ENCODE measurements around the gene CALY. TPM values are rescaled to one million over a fixed set of nuclear protein-coding genes. Genes with fewer than 3 reads are reported as not detected.

CALY gene
- total RNA-seq, 1 experiment from 2014 or later = 0.47 TPM

GRCh38 chr10:133329491-133330202 lies 7.0 kb downstream of the CALY start (continued):
- TF ChIP-seq REST (IDR thresholded peaks at IDR 0.05; ENCODE audit: low read depth) = no peak
- TF ChIP-seq CBX3 (IDR thresholded peaks at IDR 0.05; ENCODE audit: low read depth) = no peak
- no peak for TF ChIP-seq POLR2A (IDR thresholded peaks at IDR 0.05; ENCODE audit: borderline replicate concordance, extremely low read depth, insufficient read depth, insufficient read length)
- no peak for TF ChIP-seq ZFX (IDR thresholded peaks at IDR 0.05)
- TF ChIP-seq ATF3 (IDR thresholded peaks at IDR 0.05) = no peak
- no peak for TF ChIP-seq ZNF274 (IDR thresholded peaks at IDR 0.05; ENCODE audit: low read depth, low read length)

GRCh38 chr10:133328358-133329343 lies 8.0 kb downstream of the CALY start:
- DNase-seq (ENCODE audit: low read depth, low spot score) = no peak
- Histone ChIP-seq H3K4me1 (ENCODE audit: control insufficient read depth in 1 of 2, insufficient read depth in 2 of 2, low read length in 2 of 2) (peaks cover 3 to 20% of the 10 kb centered on the region in 2 experiments), H3K9ac (ENCODE audit: low read length) (no peak overlapping the region), H4K20me1 (ENCODE audit: insufficient read depth) (no peaks in the 10 kb centered on the region), H2AFZ (ENCODE audit: low read depth, low read length, poor library complexity, severe bottlenecking) (no peak overlapping the region), H3K4me3 (replicated peaks in 1 of 2; ENCODE audit: low read depth in 1 of 2, low read length in 2 of 2) (no peak overlapping the region), H3K79me2 (ENCODE audit: insufficient read depth, low read length) (no peaks in the 10 kb centered on the region), H3K27me3 (ENCODE audit: insufficient read depth, low read length) (no peaks in the 10 kb centered on the region), H3K4me2 (ENCODE audit: low read length) (peak overlapping the region; percentile 61; the same call in 1 of the 2 replicates), H3K27ac (ENCODE audit: low read depth, low read length) (no peak overlapping the region), H3K36me3 (ENCODE audit: control insufficient read depth in 1 of 2, insufficient read depth in 2 of 2, low read length in 2 of 2) (no peaks in the 10 kb centered on the region), H3K9me3 (ENCODE audit: control insufficient read depth in 1 of 2, insufficient read depth in 1 of 2, low read depth in 1 of 2, low read length in 2 of 2) (no peaks in the 10 kb centered on the region), H3K9me2 (ENCODE audit: insufficient read depth) (no peaks in the 10 kb centered on the region)
- TF ChIP-seq SIN3A (IDR thresholded peaks at IDR 0.05; ENCODE audit: low read depth) = no peak
- TF ChIP-seq SRF (IDR thresholded peaks at IDR 0.05; ENCODE audit: low read depth) = no peak
- TF ChIP-seq POLR2A (IDR thresholded peaks at IDR 0.05; ENCODE audit: borderline replicate concordance, extremely low read depth, insufficient read depth, insufficient read length) = no peak
- TF ChIP-seq JUND (IDR thresholded peaks at IDR 0.05) = no peak
- TF ChIP-seq ZNF274 (IDR thresholded peaks at IDR 0.05; ENCODE audit: low read depth, low read length) = no peak
- TF ChIP-seq RAD21 (IDR thresholded peaks at IDR 0.05; ENCODE audit: low read depth) = no peak
- no peak for TF ChIP-seq EZH2 (IDR thresholded peaks at IDR 0.05)
- TF ChIP-seq ZBTB33 (IDR thresholded peaks at IDR 0.05; ENCODE audit: extremely low read depth, insufficient replicate concordance, low read length) = no peak
- no peak for TF ChIP-seq CTCF (IDR thresholded peaks at IDR 0.05 in 2 of 3, conservative IDR thresholded peaks at IDR 0.05 in 1 of 3; ENCODE audit: borderline replicate concordance in 1 of 3, insufficient read depth in 1 of 3, low read depth in 2 of 3, low read length in 2 of 3)
- POLR2A ChIA-PET = interaction anchor here (0.7 kb wide), 1 partner anchor 22 kb away, joined by 3 read pairs; no protein-coding TSS in a partner anchor
- RAD21 ChIA-PET (ENCODE audit: low non-redundant PET in 1 of 2, low total read pairs in 2 of 2, uncharacterized antibody in 2 of 2, unreplicated experiment in 2 of 2) = interaction anchor here in 1 of 2 experiments (0.6 kb wide), 1 partner anchor 110 kb away, joined by 3 read pairs; no protein-coding TSS in a partner anchor
- intact Hi-C loops (cut with micrococcal nuclease) = no loop called here
- no peak for ATAC-seq
- no TSS peak for BruUV-seq (replicated peaks)
- CTCF ChIA-PET = interaction anchor here (1.0 to 2.3 kb wide), 6 partner anchors 10 to 192 kb away, joined by 3 to 6 read pairs (median 5); partner anchors contain the start of gene PRAP1

All from HCT116 (cell line).